ENCODE data around the gene CCND3. TPM values are rescaled to one million over a fixed set of nuclear protein-coding genes. Genes with fewer than 3 reads are reported as not detected.
A peak's percentile ranks its signal among the peaks of the same experiment; 100 is the strongest.

The CCND3 gene
- total RNA-seq, 2 donors from 2014 or later = 8.5 to 11.7 TPM

DNA sequence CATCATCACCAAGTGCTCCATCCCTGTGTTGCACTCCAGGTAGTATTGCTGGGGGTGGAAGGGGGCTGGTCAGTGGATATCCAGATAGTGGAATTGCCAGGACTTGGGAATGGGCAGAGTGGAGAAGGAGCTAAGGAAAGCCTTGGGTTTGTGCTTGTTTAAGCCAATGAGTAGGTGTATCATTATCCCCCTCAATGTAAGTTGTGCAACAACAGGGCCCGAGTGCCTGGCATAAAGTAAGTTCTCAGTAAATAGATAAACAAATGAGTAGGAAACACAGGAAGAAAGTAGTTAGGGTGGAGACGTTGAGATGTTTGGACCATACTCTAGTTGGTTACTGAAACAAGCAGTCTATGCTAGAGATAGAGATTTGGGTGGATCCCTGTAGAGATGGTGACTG lies 9.8 kb downstream of the CCND3 start:
- Histone ChIP-seq H3K4me1 (ENCODE audit: control insufficient read depth, insufficient read depth, low read length) (no peaks in the 10 kb centered on the region), H3K9me3 (ENCODE audit: control insufficient read depth, low read length) (no peaks in the 10 kb centered on the region), H3K4me3 (ENCODE audit: low read length) (no peak overlapping the region), H3K9ac (ENCODE audit: extremely low read depth, low read length, poor library complexity, severe bottlenecking) (no peak overlapping the region), H3K27ac (ENCODE audit: low read depth, low read length) (no peak overlapping the region), H3K36me3 (ENCODE audit: control insufficient read depth, insufficient read depth, low read length) (peaks cover 89% of the 10 kb centered on the region), H3K27me3 (ENCODE audit: control insufficient read depth, insufficient read depth, low read length, poor library complexity, severe bottlenecking) (no peaks in the 10 kb centered on the region)
- Mint-ChIP-seq H3K9me3 (no peaks in the 10 kb centered on the region), H3K4me3 (no peak overlapping the region), H3K36me3 (ENCODE audit: low read depth) (peaks cover 61% of the 10 kb centered on the region), H3K27me3 (ENCODE audit: insufficient read depth) (no peaks in the 10 kb centered on the region), H3K27ac (no peak overlapping the region), H3K4me1 (no peaks in the 10 kb centered on the region)
- TF ChIP-seq, protein P1, sequence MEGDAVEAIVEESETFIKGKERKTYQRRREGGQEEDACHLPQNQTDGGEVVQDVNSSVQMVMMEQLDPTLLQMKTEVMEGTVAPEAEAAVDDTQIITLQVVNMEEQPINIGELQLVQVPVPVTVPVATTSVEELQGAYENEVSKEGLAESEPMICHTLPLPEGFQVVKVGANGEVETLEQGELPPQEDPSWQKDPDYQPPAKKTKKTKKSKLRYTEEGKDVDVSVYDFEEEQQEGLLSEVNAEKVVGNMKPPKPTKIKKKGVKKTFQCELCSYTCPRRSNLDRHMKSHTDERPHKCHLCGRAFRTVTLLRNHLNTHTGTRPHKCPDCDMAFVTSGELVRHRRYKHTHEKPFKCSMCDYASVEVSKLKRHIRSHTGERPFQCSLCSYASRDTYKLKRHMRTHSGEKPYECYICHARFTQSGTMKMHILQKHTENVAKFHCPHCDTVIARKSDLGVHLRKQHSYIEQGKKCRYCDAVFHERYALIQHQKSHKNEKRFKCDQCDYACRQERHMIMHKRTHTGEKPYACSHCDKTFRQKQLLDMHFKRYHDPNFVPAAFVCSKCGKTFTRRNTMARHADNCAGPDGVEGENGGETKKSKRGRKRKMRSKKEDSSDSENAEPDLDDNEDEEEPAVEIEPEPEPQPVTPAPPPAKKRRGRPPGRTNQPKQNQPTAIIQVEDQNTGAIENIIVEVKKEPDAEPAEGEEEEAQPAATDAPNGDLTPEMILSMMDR (conservative IDR thresholded peaks at IDR 0.05) = no peak
- no peak for DNase-seq
- 89 to 96% methylated on average over 2 of the region's 2 CpGs for WGBS, 2 experiments (ENCODE audit: insufficient coverage in 1 of 2, insufficient read length in 1 of 2)

GRCh38 chr6:41929924-41930323 lies 11.7 kb downstream of the CCND3 start:
- H3K36me3 Mint-ChIP-seq (ENCODE audit: low read depth) = peaks cover 68% of the 10 kb centered on the region
- no peak overlapping the region for H3K4me3 ChIP-seq (ENCODE audit: low read length)
- no peaks in the 10 kb centered on the region for H3K4me1 ChIP-seq (ENCODE audit: control insufficient read depth, insufficient read depth, low read length)
- H3K4me3 Mint-ChIP-seq = no peak overlapping the region
- H3K27me3 ChIP-seq (ENCODE audit: control insufficient read depth, insufficient read depth, low read length, poor library complexity, severe bottlenecking) = no peaks in the 10 kb centered on the region
- no peaks in the 10 kb centered on the region for H3K27me3 Mint-ChIP-seq (ENCODE audit: insufficient read depth)
- no peak for DNase-seq
- peaks cover 84% of the 10 kb centered on the region for H3K36me3 ChIP-seq (ENCODE audit: control insufficient read depth, insufficient read depth, low read length)
- TF ChIP-seq, protein P1 (conservative IDR thresholded peaks at IDR 0.05) = no peak
- H3K9ac ChIP-seq (ENCODE audit: extremely low read depth, low read length, poor library complexity, severe bottlenecking) = no peak overlapping the region
- H3K27ac Mint-ChIP-seq = no peak overlapping the region
- WGBS, 2 experiments (ENCODE audit: insufficient coverage in 1 of 2, insufficient read length in 1 of 2) = 97 to 100% methylated on average over 4 to 6 of the region's 6 CpGs
- no peak overlapping the region for H3K27ac ChIP-seq (ENCODE audit: low read depth, low read length)
- no peaks in the 10 kb centered on the region for H3K9me3 ChIP-seq (ENCODE audit: control insufficient read depth, low read length)
- H3K4me1 Mint-ChIP-seq = no peaks in the 10 kb centered on the region
- H3K9me3 Mint-ChIP-seq = no peaks in the 10 kb centered on the region

DNA sequence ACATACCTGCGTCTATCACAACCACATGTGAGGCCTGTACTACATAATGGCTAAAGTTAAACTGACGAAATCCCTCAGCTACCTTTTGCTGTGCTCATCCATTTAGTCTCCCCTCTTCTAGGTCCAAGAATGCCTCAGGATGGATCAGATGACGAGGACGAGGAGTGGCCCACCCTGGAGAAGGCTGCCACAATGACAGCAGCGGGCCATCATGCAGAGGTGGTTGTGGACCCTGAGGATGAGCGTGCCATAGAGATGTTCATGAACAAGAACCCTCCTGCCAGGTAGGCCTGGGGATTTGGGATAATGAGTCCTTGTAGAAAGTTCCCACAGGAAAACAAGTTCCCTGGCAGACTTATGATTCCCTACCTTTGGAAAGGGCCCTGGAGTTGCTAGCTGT lies 14.4 kb downstream of the CCND3 start:
- Histone ChIP-seq H3K4me1 (ENCODE audit: control insufficient read depth, insufficient read depth, low read length) (peaks cover 2% of the 10 kb centered on the region), H3K36me3 (ENCODE audit: control insufficient read depth, insufficient read depth, low read length) (peaks cover 70% of the 10 kb centered on the region), H3K27ac (ENCODE audit: low read depth, low read length) (no peak overlapping the region), H3K9ac (ENCODE audit: extremely low read depth, low read length, poor library complexity, severe bottlenecking) (no peak overlapping the region), H3K9me3 (ENCODE audit: control insufficient read depth, low read length) (no peaks in the 10 kb centered on the region), H3K4me3 (ENCODE audit: low read length) (no peak overlapping the region), H3K27me3 (ENCODE audit: control insufficient read depth, insufficient read depth, low read length, poor library complexity, severe bottlenecking) (no peaks in the 10 kb centered on the region)
- Mint-ChIP-seq H3K9me3 (no peaks in the 10 kb centered on the region), H3K27me3 (ENCODE audit: insufficient read depth) (no peaks in the 10 kb centered on the region), H3K4me3 (no peak overlapping the region), H3K27ac (peak overlapping the region; percentile 52), H3K4me1 (peaks cover 8% of the 10 kb centered on the region), H3K36me3 (ENCODE audit: low read depth) (peaks cover 65% of the 10 kb centered on the region)
- TF ChIP-seq, protein P1 (conservative IDR thresholded peaks at IDR 0.05) = no peak
- 96 to 98% methylated on average over 6 of the region's 6 CpGs for WGBS, 2 experiments (ENCODE audit: insufficient coverage in 1 of 2, insufficient read length in 1 of 2)
- DNase-seq = no peak

Data from endodermal cell (in vitro differentiated cells).